Loucy (cell line): ENCODE measurements around the gene TMEM238.

ENCODE experiments used
- H2AFZ ChIP-seq: fragments of 200-600 bp; sonication (generic); 2 replicates; pipeline ENCODE4 v1.6.0; 2016; ENCODE audit warnings: antibody characterized with exemption, mild to moderate bottlenecking, low read length, moderate library complexity
- H3F3A ChIP-seq: fragments of 200-600 bp; 2 replicates; pipeline ENCODE4 v1.6.0; 2016; ENCODE audit warnings: antibody characterized with exemption, low read depth, mild to moderate bottlenecking
- H3K27me3 ChIP-seq: fragments of 200-600 bp; sonication (generic); 2 replicates; pipeline ENCODE4 v1.6.1; 2014; ENCODE audit warnings: low read length, mild to moderate bottlenecking; ENCODE audit not compliant: insufficient read depth, poor library complexity, severe bottlenecking
- H3K36me3 ChIP-seq: fragments of 200-600 bp; sonication (generic); 2 replicates; pipeline ENCODE4 v1.6.1; 2016; ENCODE audit warnings: low read length; ENCODE audit not compliant: insufficient read depth
- H3K4me1 ChIP-seq: fragments of 200-600 bp; sonication (generic); 2 replicates; pipeline ENCODE4 v1.5.1; 2014; ENCODE audit warnings: low read length, mild to moderate bottlenecking; ENCODE audit not compliant: insufficient read depth, poor library complexity, severe bottlenecking
- H3K4me2 ChIP-seq: fragments of 200-600 bp; sonication (generic); 2 replicates; pipeline ENCODE4 v1.6.0; 2014; ENCODE audit warnings: antibody characterized with exemption, low read length, low read depth, mild to moderate bottlenecking; ENCODE audit not compliant: poor library complexity, severe bottlenecking
- H3K4me3 ChIP-seq: fragments of 200-600 bp; sonication (generic); 2 replicates; pipeline ENCODE4 v1.5.1; 2014; ENCODE audit warnings: low read length, mild to moderate bottlenecking, mixed read lengths; ENCODE audit not compliant: poor library complexity, severe bottlenecking
- H3K79me2 ChIP-seq: fragments of 200-600 bp; sonication (generic); 2 replicates; pipeline ENCODE4 v1.6.1; 2014; ENCODE audit warnings: low read length; ENCODE audit not compliant: insufficient read depth
- H3K9ac ChIP-seq: fragments of 200-600 bp; sonication (generic); 2 replicates; pipeline ENCODE4 v1.6.0; 2014; ENCODE audit warnings: mild to moderate bottlenecking, low read depth, low read length, moderate library complexity; ENCODE audit not compliant: poor library complexity, severe bottlenecking
- H3K9me2 ChIP-seq: fragments of 200-600 bp; sonication (generic); replicated peaks from 2 replicates; pipeline ENCODE4 v1.6.1; 2016; ENCODE audit warnings: low read depth, low read length, mixed read lengths
- H3K9me3 ChIP-seq: fragments of 200-600 bp; sonication (generic); 2 replicates; pipeline ENCODE4 v1.6.1; 2014; ENCODE audit warnings: mild to moderate bottlenecking, antibody characterized with exemption, low read length, low read depth; ENCODE audit not compliant: insufficient read depth
- H4K20me1 ChIP-seq: fragments of 200-600 bp; sonication (generic); 2 replicates; pipeline ENCODE4 v1.6.0; 2014; ENCODE audit warnings: antibody characterized with exemption, low read length, mild to moderate bottlenecking; ENCODE audit not compliant: insufficient read depth, poor library complexity, severe bottlenecking
- CTCF ChIP-seq: fragments of 200-600 bp; sonication (generic); conservative IDR thresholded peaks from 2 replicates; pipeline ENCODE4 v1.5.1; 2014; ENCODE audit warnings: mild to moderate bottlenecking, antibody characterized with exemption, low read length
- EZH2phosphoT487 ChIP-seq: fragments of 200-600 bp; IDR thresholded peaks from 2 replicates; pipeline ENCODE4 v1.6.1; 2018; ENCODE audit warnings: antibody characterized with exemption, mild to moderate bottlenecking, moderate library complexity, borderline replicate concordance

The TMEM238 gene

GRCh38 chr19:55373306-55373992 lies 10.6 kb downstream of the TMEM238 start:
- Histone ChIP-seq H3K27me3 (no peaks in the 10 kb centered on the region), H3K4me2 (no peak overlapping the region), H3K9me3 (no peaks in the 10 kb centered on the region), H3F3A (no peaks in the 10 kb centered on the region), H3K9ac (no peak overlapping the region), H3K79me2 (no peaks in the 10 kb centered on the region), H3K4me3 (no peak overlapping the region), H4K20me1 (no peaks in the 10 kb centered on the region), H3K4me1 (no peaks in the 10 kb centered on the region), H3K36me3 (no peaks in the 10 kb centered on the region), H3K9me2 (no peaks in the 10 kb centered on the region), H2AFZ (no peak overlapping the region)
- TF ChIP-seq EZH2phosphoT487 = no peak
- TF ChIP-seq CTCF = no peak

GRCh38 chr19:55372316-55373081 lies 11.6 kb downstream of the TMEM238 start:
- no peak for TF ChIP-seq CTCF
- TF ChIP-seq EZH2phosphoT487 = no peak
- H3K4me1 ChIP-seq = no peaks in the 10 kb centered on the region
- no peaks in the 10 kb centered on the region for H3K36me3 ChIP-seq
- no peaks in the 10 kb centered on the region for H3K79me2 ChIP-seq
- H3K9me2 ChIP-seq = no peaks in the 10 kb centered on the region
- no peak overlapping the region for H3K9ac ChIP-seq
- no peaks in the 10 kb centered on the region for H4K20me1 ChIP-seq
- no peaks in the 10 kb centered on the region for H3K27me3 ChIP-seq
- H3K9me3 ChIP-seq = no peaks in the 10 kb centered on the region
- no peak overlapping the region for H3K4me3 ChIP-seq
- H3F3A ChIP-seq = no peaks in the 10 kb centered on the region
- no peak overlapping the region for H2AFZ ChIP-seq
- peak overlapping the region; percentile 2 for H3K4me2 ChIP-seq

- H3K9me3 ChIP-seq = no peaks in the 10 kb centered on the region
- no peaks in the 10 kb centered on the region for H3K36me3 ChIP-seq
- no peak within 1 kb of the TSS for H2AFZ ChIP-seq
- no peaks in the 10 kb centered on the region for H3K79me2 ChIP-seq
- no peaks in the 10 kb centered on the region for H3K27me3 ChIP-seq
- no peak for TF ChIP-seq CTCF
- TF ChIP-seq EZH2phosphoT487 = no peak
- H3K4me2 ChIP-seq = no peak within 1 kb of the TSS
- no peak within 1 kb of the TSS for H3K4me3 ChIP-seq
- H3K4me1 ChIP-seq = no peaks in the 10 kb centered on the region
- H3K9me2 ChIP-seq = no peaks in the 10 kb centered on the region
- no peaks in the 10 kb centered on the region for H3F3A ChIP-seq
- H3K9ac ChIP-seq = no peak within 1 kb of the TSS
- no peaks in the 10 kb centered on the region for H4K20me1 ChIP-seq
These were observed 13.6 kb downstream of the TMEM238 start, which contains the start of gene IL11 for GRCh38 chr19:55370305-55370988. IL11 (minus strand) TSS chr19:55370463; CDS start chr19:55370310, 153 bp downstream.
